ENCODE data around the gene EID1.

The EID1 gene

DNA sequence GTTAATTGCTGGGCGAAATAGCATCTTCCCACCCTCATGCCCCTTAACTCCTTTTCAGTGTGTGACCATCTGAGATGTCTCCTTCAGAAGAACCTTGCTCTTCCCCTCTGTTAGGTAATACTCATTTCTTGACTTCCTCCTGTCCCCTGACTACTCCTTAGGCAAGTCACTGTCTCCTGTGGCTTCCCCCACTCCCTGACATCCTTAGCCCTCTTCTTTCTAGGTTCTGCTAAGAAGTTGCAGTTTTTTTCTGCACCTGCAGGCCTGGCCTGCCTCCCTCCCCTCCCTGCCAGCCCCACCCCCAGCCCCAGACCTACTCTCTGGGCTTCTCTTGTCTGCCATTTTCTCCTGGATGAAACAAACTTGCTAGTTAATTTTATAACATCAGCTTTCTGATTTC, 15.2 kb upstream of the EID1 start:
- CTCF ChIA-PET, result interaction anchor here (0.7 to 3.2 kb wide), 11 partner anchors 9 to 1282 kb away, joined by 3 to 19 read pairs (median 3); partner anchors contain the start of genes FGF7 and SHC4
- no peaks in the 10 kb centered on the region for H3K9me3 ChIP-seq (ENCODE audit: control insufficient read depth, insufficient read depth, low read depth, low read length)
- peaks cover 7% of the 10 kb centered on the region; the same call in 1 of the 2 replicates for H3K4me1 ChIP-seq (ENCODE audit: control insufficient read depth, insufficient read depth, low read length)
- TF ChIP-seq, protein P1, sequence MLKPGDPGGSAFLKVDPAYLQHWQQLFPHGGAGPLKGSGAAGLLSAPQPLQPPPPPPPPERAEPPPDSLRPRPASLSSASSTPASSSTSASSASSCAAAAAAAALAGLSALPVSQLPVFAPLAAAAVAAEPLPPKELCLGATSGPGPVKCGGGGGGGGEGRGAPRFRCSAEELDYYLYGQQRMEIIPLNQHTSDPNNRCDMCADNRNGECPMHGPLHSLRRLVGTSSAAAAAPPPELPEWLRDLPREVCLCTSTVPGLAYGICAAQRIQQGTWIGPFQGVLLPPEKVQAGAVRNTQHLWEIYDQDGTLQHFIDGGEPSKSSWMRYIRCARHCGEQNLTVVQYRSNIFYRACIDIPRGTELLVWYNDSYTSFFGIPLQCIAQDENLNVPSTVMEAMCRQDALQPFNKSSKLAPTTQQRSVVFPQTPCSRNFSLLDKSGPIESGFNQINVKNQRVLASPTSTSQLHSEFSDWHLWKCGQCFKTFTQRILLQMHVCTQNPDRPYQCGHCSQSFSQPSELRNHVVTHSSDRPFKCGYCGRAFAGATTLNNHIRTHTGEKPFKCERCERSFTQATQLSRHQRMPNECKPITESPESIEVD (tag by site-specific recombination; IDR thresholded peaks at IDR 0.05), result no peak
- no peak overlapping the region for H3K27ac ChIP-seq (ENCODE audit: extremely low read depth, low read depth, low read length)
- H3K36me3 ChIP-seq (ENCODE audit: control insufficient read depth in 2 of 2, insufficient read depth in 1 of 2, low read length in 2 of 2), result no peaks in the 10 kb centered on the region
- H3K4me3 ChIP-seq (ENCODE audit: low read depth, low read length), result no peak overlapping the region
- POLR2A ChIA-PET, result no interaction called here

DNA sequence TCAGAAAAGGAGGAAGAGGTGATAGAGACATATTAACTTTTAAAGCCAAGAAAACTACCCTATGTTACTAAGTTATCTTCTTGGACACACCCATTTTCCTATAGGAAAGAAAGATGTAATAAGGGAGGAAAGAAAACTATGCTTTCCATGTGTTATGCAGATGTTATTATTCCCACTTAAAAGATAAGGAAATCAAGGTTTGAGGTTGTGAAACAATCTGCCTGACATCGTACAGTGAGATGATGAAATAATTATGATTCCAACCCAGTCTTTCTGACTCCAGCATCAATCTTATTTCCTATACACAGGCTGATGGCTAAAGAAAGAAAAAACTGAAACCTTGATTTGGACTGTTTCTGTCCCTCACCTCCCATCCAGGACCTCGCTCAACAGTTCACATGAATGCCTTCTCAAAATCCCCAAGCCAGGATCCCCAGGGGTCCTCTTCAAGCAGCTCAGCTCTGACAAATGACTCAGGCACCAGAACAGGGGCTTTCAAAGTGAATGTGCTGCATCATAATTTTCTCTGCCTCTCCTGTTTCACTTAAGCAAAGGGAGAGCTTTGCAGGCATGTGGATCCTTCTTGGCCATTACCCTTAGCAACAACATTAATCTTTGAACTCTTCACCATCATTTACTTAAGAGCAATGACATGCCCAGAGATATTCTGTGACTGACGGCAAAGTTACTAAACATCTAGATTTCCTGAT, 12.4 kb upstream of the EID1 start:
- Histone ChIP-seq H3K9me3 (ENCODE audit: control insufficient read depth, insufficient read depth, low read depth, low read length) (no peaks in the 10 kb centered on the region), H3K4me3 (ENCODE audit: low read depth, low read length) (no peak overlapping the region), H3K36me3 (ENCODE audit: control insufficient read depth in 2 of 2, insufficient read depth in 1 of 2, low read length in 2 of 2) (no peaks in the 10 kb centered on the region), H3K27ac (ENCODE audit: extremely low read depth, low read depth, low read length) (no peak overlapping the region), H3K4me1 (ENCODE audit: control insufficient read depth, insufficient read depth, low read length) (peaks cover 11% of the 10 kb centered on the region; the same call in 1 of the 2 replicates)
- ChIA-PET POLR2A (no interaction called here), CTCF (interaction anchor here (0.7 to 1.0 kb wide), 6 partner anchors 100 to 1515 kb away, joined by 3 to 4 read pairs (median 3); no protein-coding TSS in a partner anchor)
- peak; percentile 92 for TF ChIP-seq MZF1 (tag by site-specific recombination; IDR thresholded peaks at IDR 0.05; ENCODE audit: borderline replicate concordance)
- 0 out of 2 replicates have a peak, but pooled peaks have one; percentile 19 for TF ChIP-seq SCRT2 (tag by site-specific recombination; IDR thresholded peaks at IDR 0.05)
- TF ChIP-seq ZBTB48 (tag by site-specific recombination; IDR thresholded peaks at IDR 0.05), result no peak
- 0 out of 2 replicates have a peak, but pooled peaks have one; percentile 11 for TF ChIP-seq ZNF629 (tag by site-specific recombination; IDR thresholded peaks at IDR 0.05)
- no peak for TF ChIP-seq ZNF704 (tag by site-specific recombination; IDR thresholded peaks at IDR 0.05)
- TF ChIP-seq SALL2 (tag by site-specific recombination; IDR thresholded peaks at IDR 0.05; ENCODE audit: borderline replicate concordance), result no peak
- TF ChIP-seq ZNF660 (tag by site-specific recombination; IDR thresholded peaks at IDR 0.05), result 0 out of 2 replicates have a peak, but pooled peaks have one; percentile 50
- TF ChIP-seq GLIS1 (tag by site-specific recombination; IDR thresholded peaks at IDR 0.05), result 0 out of 2 replicates have a peak, but pooled peaks have one; percentile 6
- TF ChIP-seq ZNF10 (tag by site-specific recombination; IDR thresholded peaks at IDR 0.05), result no peak
- peak; percentile 82 for TF ChIP-seq ZNF335 (tag by site-specific recombination; conservative IDR thresholded peaks at IDR 0.05)
- TF ChIP-seq, protein P1 (tag by site-specific recombination; IDR thresholded peaks at IDR 0.05), result 0 out of 2 replicates have a peak, but pooled peaks have one; percentile 13

GRCh38 chr15:48866141-48866563, 11.8 kb upstream of the EID1 start:
- Histone ChIP-seq H3K27ac (ENCODE audit: extremely low read depth, low read depth, low read length) (no peak overlapping the region), H3K4me3 (ENCODE audit: low read depth, low read length) (no peak overlapping the region), H3K4me1 (ENCODE audit: control insufficient read depth, insufficient read depth, low read length) (peaks cover 11% of the 10 kb centered on the region; the same call in 1 of the 2 replicates), H3K9me3 (ENCODE audit: control insufficient read depth, insufficient read depth, low read depth, low read length) (no peaks in the 10 kb centered on the region), H3K36me3 (ENCODE audit: control insufficient read depth in 2 of 2, insufficient read depth in 1 of 2, low read length in 2 of 2) (no peaks in the 10 kb centered on the region)
- TF ChIP-seq ZNF664 (tag by site-specific recombination; IDR thresholded peaks at IDR 0.05) (peak; percentile 66; the same call in 1 of the 2 replicates), ZFP41 (tag by site-specific recombination; IDR thresholded peaks at IDR 0.05; ENCODE audit: borderline replicate concordance) (no peak)
- POLR2A ChIA-PET, result no interaction called here
- CTCF ChIA-PET, result interaction anchor here (0.7 kb wide), 1 partner anchor 23 kb away, joined by 3 read pairs; no protein-coding TSS in a partner anchor
